HCT116 (cell line): Measurements from ENCODE around the gene SELPLG. TPM values are rescaled to one million over a fixed set of nuclear protein-coding genes. Genes with fewer than 3 reads are reported as not detected.

Source experiments
- ATAC-seq: fragments of 200-7000 bp; cut with Tn5 transposase; 2 replicates; pipeline ENCODE4 v1.9.1; 2020; ENCODE audit warnings: mild to moderate bottlenecking, moderate library complexity
- BruUV-seq: library from RNA; stranded (reverse); fragments of 400-500 nt; replicated peaks from 2 replicates; lab custom pipeline; 2021; lab: Mats Ljungman, UMichigan
- CTCF ChIA-PET: fragments of 300-600 bp; sonication (Branson Sonifier 250); formaldehyde crosslinking; loops from one replicate; lab custom pipeline; 2021; ENCODE audit warnings: antibody characterized with exemption; lab: Charles Lee
- POLR2A ChIA-PET: fragments of 300-600, 350-600 bp; sonication (Branson Sonifier 250); formaldehyde crosslinking; loops from one replicate; lab custom pipeline; 2021; ENCODE audit warnings: antibody characterized with exemption; lab: Charles Lee
- RAD21 ChIA-PET, 2 experiments: fragments of 300-600 bp; sonication (Branson Sonifier 250); formaldehyde crosslinking; loops; one replicate each; lab custom pipeline; 2023; ENCODE audit warnings: low total read pairs in 2 of 2; ENCODE audit not compliant: uncharacterized antibody in 2 of 2, unreplicated experiment in 2 of 2, low non-redundant PET in 1 of 2; lab: Charles Lee
- DNase-seq: peaks from one replicate; pipeline ENCODE4 v3.0.0-alpha.2; 2010; ENCODE audit warnings: low read depth, low spot score
- H2AFZ ChIP-seq: fragments of 200-600 bp; shearing (Covaris generic), sonication (generic); 2 replicates; pipeline ENCODE4 v1.6.1; 2017; ENCODE audit warnings: low read depth, mixed run types, mixed read lengths, antibody characterized with exemption, low read length; ENCODE audit not compliant: poor library complexity, severe bottlenecking
- H3K27ac ChIP-seq: 2 replicates; pipeline ENCODE4 v1.5.1; 2012; ENCODE audit warnings: low read depth, low read length
- H3K27me3 ChIP-seq: fragments of 200-600 bp; sonication (generic); 2 replicates; pipeline ENCODE4 v1.6.1; 2016; ENCODE audit warnings: mixed run types, low read length, mixed read lengths; ENCODE audit not compliant: insufficient read depth
- H3K36me3 ChIP-seq, 2 experiments: fragments of 200-500 bp in 1 of 2; fragments of 200-600 bp in 1 of 2; sonication (Bioruptor generic) in 1 of 2; sonication (generic) in 1 of 2; 2 replicates each; pipeline versions ENCODE4 v1.5.1 to v1.6.1; 2014 to 2016; ENCODE audit warnings: low read length in 2 of 2, inconsistent platforms in 1 of 2, mixed read lengths in 1 of 2, mixed run types in 1 of 2; ENCODE audit not compliant: insufficient read depth in 2 of 2, control insufficient read depth in 1 of 2
- H3K4me1 ChIP-seq, 2 experiments: fragments of 200-600 bp in 1 of 2; sonication (generic) in 1 of 2; 2 replicates each; pipeline versions ENCODE4 v1.5.1 to v1.6.1; 2012 to 2017; ENCODE audit warnings: low read length in 2 of 2, inconsistent platforms in 1 of 2, mild to moderate bottlenecking in 1 of 2, mixed read lengths in 1 of 2, mixed run types in 1 of 2, moderate library complexity in 1 of 2; ENCODE audit not compliant: insufficient read depth in 2 of 2, control insufficient read depth in 1 of 2
- H3K4me2 ChIP-seq: fragments of 200-600 bp; sonication (generic); 2 replicates; pipeline ENCODE4 v1.6.1; 2017; ENCODE audit warnings: mixed run types, low read length, mixed read lengths
- H3K4me3 ChIP-seq, 2 experiments: fragments of 200-600 bp in 1 of 2; sonication (generic) in 1 of 2; replicated peaks in 1 of 2; 2 replicates each; pipeline ENCODE4 v1.5.1; 2011 to 2016; ENCODE audit warnings: low read length in 2 of 2, control low read depth in 1 of 2, low read depth in 1 of 2, mild to moderate bottlenecking in 1 of 2, mixed read lengths in 1 of 2, mixed run types in 1 of 2
- H3K79me2 ChIP-seq: fragments of 200-600 bp; sonication (generic); 2 replicates; pipeline ENCODE4 v1.6.1; 2017; ENCODE audit warnings: mild to moderate bottlenecking, mixed run types, low read length, moderate library complexity, mixed read lengths; ENCODE audit not compliant: insufficient read depth
- H3K9ac ChIP-seq: fragments of 200-600 bp; sonication (generic); 2 replicates; pipeline ENCODE4 v1.6.1; 2016; ENCODE audit warnings: low read length, mixed read lengths
- H3K9me2 ChIP-seq: fragments of 200-600 bp; sonication (generic), shearing (Covaris generic); 2 replicates; pipeline ENCODE4 v1.6.1; 2017; ENCODE audit warnings: mixed run types, mild to moderate bottlenecking, moderate library complexity; ENCODE audit not compliant: insufficient read depth
- H3K9me3 ChIP-seq, 2 experiments: fragments of 200-500 bp in 1 of 2; fragments of 200-600 bp in 1 of 2; sonication (Bioruptor generic) in 1 of 2; sonication (generic) in 1 of 2; 2 replicates each; pipeline ENCODE4 v1.6.1; 2014 to 2017; ENCODE audit warnings: low read length in 2 of 2, mixed read lengths in 2 of 2, inconsistent platforms in 1 of 2, low read depth in 1 of 2, mild to moderate bottlenecking in 1 of 2, mixed run types in 1 of 2, moderate library complexity in 1 of 2; ENCODE audit not compliant: control insufficient read depth in 1 of 2, insufficient read depth in 1 of 2
- H4K20me1 ChIP-seq: fragments of 200-600 bp; sonication (generic), shearing (Covaris generic); 2 replicates; pipeline ENCODE4 v1.6.1; 2017; ENCODE audit warnings: mixed run types, mild to moderate bottlenecking, moderate library complexity; ENCODE audit not compliant: insufficient read depth
- ATF3 ChIP-seq: IDR thresholded peaks from 2 replicates; pipeline ENCODE4 v1.6.1; 2012
- CBX3 ChIP-seq: IDR thresholded peaks from 2 replicates; pipeline ENCODE4 v1.6.1; 2012; ENCODE audit warnings: low read depth
- CEBPB ChIP-seq: IDR thresholded peaks from 2 replicates; pipeline ENCODE4 v1.6.1; 2012; ENCODE audit warnings: low read depth
- CTCF ChIP-seq, 3 experiments: fragments of 200-600 bp in 1 of 3; sonication (generic) in 1 of 3; IDR thresholded peaks in 2 of 3; conservative IDR thresholded peaks in 1 of 3; 2 replicates each; pipeline ENCODE4 v1.5.1; 2012 to 2017; ENCODE audit warnings: low read depth in 2 of 3, low read length in 2 of 3, antibody characterized with exemption in 1 of 3, borderline replicate concordance in 1 of 3, control low read depth in 1 of 3, mild to moderate bottlenecking in 1 of 3, mixed read lengths in 1 of 3, mixed run types in 1 of 3, moderate library complexity in 1 of 3; ENCODE audit not compliant: insufficient read depth in 1 of 3
- EZH2 ChIP-seq: fragments of 200-600 bp; sonication (generic); IDR thresholded peaks from 2 replicates; pipeline ENCODE4 v1.6.1; 2017; ENCODE audit warnings: antibody characterized with exemption, mixed run types
- EZH2phosphoT487 ChIP-seq: fragments of 200-600 bp; IDR thresholded peaks from 2 replicates; pipeline ENCODE4 v1.6.1; 2018; ENCODE audit warnings: antibody characterized with exemption, borderline replicate concordance
- FOSL1 ChIP-seq: IDR thresholded peaks from 2 replicates; pipeline ENCODE4 v1.6.1; 2012; ENCODE audit warnings: low read depth
- JUND ChIP-seq: IDR thresholded peaks from 2 replicates; pipeline ENCODE4 v1.6.1; 2012
- MAX ChIP-seq: IDR thresholded peaks from 2 replicates; pipeline ENCODE4 v1.6.1; 2012
- RAD21 ChIP-seq: IDR thresholded peaks from 2 replicates; pipeline ENCODE4 v1.6.1; 2012; ENCODE audit warnings: low read depth, mild to moderate bottlenecking
- SIN3A ChIP-seq: IDR thresholded peaks from 2 replicates; pipeline ENCODE4 v1.6.1; 2012; ENCODE audit warnings: low read depth
- SP1 ChIP-seq: IDR thresholded peaks from 2 replicates; pipeline ENCODE4 v1.6.1; 2012; ENCODE audit warnings: low read depth
- SRF ChIP-seq: IDR thresholded peaks from 2 replicates; pipeline ENCODE4 v1.6.1; 2012; ENCODE audit warnings: low read depth
- TCF7L2 ChIP-seq: IDR thresholded peaks from 2 replicates; pipeline ENCODE4 v1.7.0; 2011; ENCODE audit warnings: borderline replicate concordance, inconsistent platforms; ENCODE audit not compliant: insufficient read depth, insufficient read length; ENCODE audit errors: extremely low read depth
- YY1 ChIP-seq: IDR thresholded peaks from 2 replicates; pipeline ENCODE4 v1.6.1; 2011; ENCODE audit warnings: low read length, low read depth, moderate library complexity, mild to moderate bottlenecking; ENCODE audit not compliant: insufficient replicate concordance; ENCODE audit errors: extremely low read depth
- ZBTB33 ChIP-seq: IDR thresholded peaks from 2 replicates; pipeline ENCODE4 v1.6.1; 2011; ENCODE audit warnings: mild to moderate bottlenecking, low read length, moderate library complexity; ENCODE audit not compliant: insufficient replicate concordance; ENCODE audit errors: extremely low read depth
- ZFX ChIP-seq: fragments of 450-650 bp; IDR thresholded peaks from 2 replicates; pipeline ENCODE4 v1.6.1; 2017
- intact Hi-C: fragments of 100-400 bp; cut with micrococcal nuclease; formaldehyde crosslinking; loops from 2 replicates; pipeline ENCODE4 v1.10.0; 2022
- total RNA-seq: library from RNA; stranded (reverse); gene quantifications from one replicate; pipeline ENCODE4 v1.2.1, GENCODE V29; 2021; ENCODE audit not compliant: unreplicated experiment

The SELPLG gene
- total RNA-seq, 1 experiment from 2014 or later, result 1.2 TPM

GRCh38 chr12:108625228-108625627 lies 8.5 kb downstream of the SELPLG start:
- no peaks in the 10 kb centered on the region for H3K36me3 ChIP-seq
- no peak overlapping the region for H3K4me2 ChIP-seq
- no peaks in the 10 kb centered on the region for H4K20me1 ChIP-seq
- H3K4me3 ChIP-seq, result no peak overlapping the region
- no peaks in the 10 kb centered on the region for H3K9me2 ChIP-seq
- BruUV-seq, result no TSS peak
- ChIA-PET CTCF (no interaction called here), POLR2A (no interaction called here), RAD21 (no interaction called here)
- H2AFZ ChIP-seq, result no peak overlapping the region
- no peaks in the 10 kb centered on the region for H3K9me3 ChIP-seq
- no peak for ATAC-seq
- TF ChIP-seq ATF3 (no peak), ZBTB33 (no peak), SP1 (no peak), FOSL1 (no peak), CEBPB (no peak), ZFX (no peak), EZH2 (no peak), EZH2phosphoT487 (no peak), TCF7L2 (no peak), YY1 (no peak), SIN3A (no peak), RAD21 (no peak), SRF (no peak), MAX (no peak), CTCF (IDR thresholded peaks at IDR 0.05 in 2 of 3, conservative IDR thresholded peaks at IDR 0.05 in 1 of 3; ENCODE audit: borderline replicate concordance in 1 of 3, insufficient read depth in 1 of 3, low read depth in 2 of 3, low read length in 2 of 3) (no peak), CBX3 (no peak), JUND (no peak)
- DNase-seq, result no peak
- peaks cover 16 to 23% of the 10 kb centered on the region in 2 experiments for H3K4me1 ChIP-seq
- no peaks in the 10 kb centered on the region for H3K79me2 ChIP-seq
- H3K27ac ChIP-seq, result no peak overlapping the region
- H3K9ac ChIP-seq, result no peak overlapping the region
- no peaks in the 10 kb centered on the region for H3K27me3 ChIP-seq
- intact Hi-C loops, result no loop called here
